HepG2 (cell line): ENCODE data around the gene PCGF3.

Experiments used
- BRD4 ChIP-seq: sonication (generic); formaldehyde crosslinking; IDR thresholded peaks from 2 replicates; pipeline ENCODE4 v1.4.0; 2020; ENCODE audit warnings: missing genetic modification reagents
- CTCF ChIP-seq: sonication (generic); formaldehyde crosslinking; IDR thresholded peaks from 2 replicates; pipeline ENCODE4 v1.5.0; 2020; ENCODE audit warnings: mild to moderate bottlenecking, missing genetic modification reagents, moderate library complexity
- EZH2 ChIP-seq: conservative IDR thresholded peaks from 2 replicates; pipeline ENCODE4 v1.6.1; 2012; ENCODE audit warnings: mild to moderate bottlenecking, low read depth, low read length, moderate library complexity
- FOSL2 ChIP-seq: sonication (generic); formaldehyde crosslinking; IDR thresholded peaks from 2 replicates; pipeline ENCODE4 v1.4.0; 2020; ENCODE audit warnings: missing genetic modification reagents
- KDM4B ChIP-seq: sonication (generic); formaldehyde crosslinking; IDR thresholded peaks from 2 replicates; pipeline ENCODE4 v1.4.0; 2020; ENCODE audit warnings: missing genetic modification reagents
- RBAK ChIP-seq: sonication (generic); formaldehyde crosslinking; IDR thresholded peaks from 2 replicates; pipeline ENCODE4 v1.5.1; 2020; ENCODE audit warnings: mild to moderate bottlenecking, missing genetic modification reagents
- RFX5 ChIP-seq: IDR thresholded peaks from 2 replicates; pipeline ENCODE4 v1.6.1; 2011; ENCODE audit warnings: low read depth, low read length, improper control_type of control experiment
- SNAPC2 ChIP-seq: sonication (generic); formaldehyde crosslinking; IDR thresholded peaks from 2 replicates; pipeline ENCODE4 v1.8.1; 2022; ENCODE audit warnings: mild to moderate bottlenecking, missing genetic modification reagents
- SP2 ChIP-seq: sonication (generic); formaldehyde crosslinking; IDR thresholded peaks from 2 replicates; pipeline ENCODE4 v1.5.1; 2020; ENCODE audit warnings: mild to moderate bottlenecking, missing genetic modification reagents
- TCF7L2 ChIP-seq: IDR thresholded peaks from 2 replicates; pipeline ENCODE4 v1.6.1; 2011; ENCODE audit warnings: mild to moderate bottlenecking, low read depth, low read length, moderate library complexity
- ZNF737 ChIP-seq: sonication (generic); formaldehyde crosslinking; IDR thresholded peaks from 2 replicates; pipeline ENCODE4 v1.5.0; 2020; ENCODE audit warnings: missing genetic modification reagents, mild to moderate bottlenecking, borderline replicate concordance
- TF ChIP-seq, protein P1 (sequence below): sonication (generic); formaldehyde crosslinking; IDR thresholded peaks from 2 replicates; pipeline ENCODE4 v1.4.0; 2020; ENCODE audit warnings: missing genetic modification reagents

DNA sequence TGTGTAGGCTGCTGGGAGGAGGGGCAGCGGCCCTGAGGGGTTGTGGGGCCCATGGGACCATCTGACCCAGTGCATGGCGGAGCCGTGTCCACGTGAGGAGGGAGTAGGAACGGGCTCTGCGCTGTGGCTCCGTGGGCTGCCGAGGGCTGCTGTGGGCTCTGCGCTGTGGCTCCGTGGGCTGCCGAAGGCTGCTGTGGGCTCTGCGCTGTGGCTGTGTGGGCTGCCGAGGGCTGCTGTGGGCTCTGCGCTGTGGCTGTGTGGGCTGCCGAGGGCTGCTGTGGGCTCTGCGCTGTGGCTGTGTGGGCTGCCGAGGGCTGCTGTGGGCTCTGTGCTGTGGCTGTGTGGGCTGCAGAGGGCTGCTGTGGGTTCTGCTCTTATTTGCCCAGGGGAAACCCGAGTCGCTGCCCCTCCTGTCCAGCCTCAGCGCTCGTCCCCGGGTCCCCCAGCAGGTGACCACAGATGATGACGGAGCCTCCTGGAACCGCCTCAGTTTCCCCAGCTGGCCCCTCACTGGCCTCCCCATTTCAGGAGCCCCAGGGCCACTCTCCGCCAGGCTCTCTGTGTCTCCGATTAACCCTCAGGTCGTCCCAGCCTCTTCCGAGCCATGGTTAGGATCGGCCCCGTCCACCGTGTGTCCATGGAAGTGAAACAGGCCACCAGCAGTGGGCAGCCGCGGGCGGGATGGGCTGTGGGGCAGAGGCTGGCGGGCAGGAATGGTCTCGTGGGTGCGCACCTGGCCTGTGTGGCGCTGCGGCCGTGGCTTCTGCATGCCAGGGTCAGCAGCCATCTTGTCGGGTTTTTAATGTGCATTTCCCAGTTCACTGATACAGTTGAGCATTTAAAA lies 20.0 kb downstream of the PCGF3 start:
- TF ChIP-seq BRD4, result no peak
- TF ChIP-seq CTCF (CRISPR knock-in tag), result no peak
- no peak for TF ChIP-seq RFX5
- TF ChIP-seq FOSL2 (CRISPR knock-in tag), result no peak
- TF ChIP-seq KDM4B (CRISPR knock-in tag), result no peak
- no peak for TF ChIP-seq SNAPC2 (CRISPR knock-in tag)
- TF ChIP-seq SP2 (CRISPR knock-in tag), result no peak
- TF ChIP-seq TCF7L2, result no peak
- TF ChIP-seq EZH2, result no peak
- TF ChIP-seq, protein P1, sequence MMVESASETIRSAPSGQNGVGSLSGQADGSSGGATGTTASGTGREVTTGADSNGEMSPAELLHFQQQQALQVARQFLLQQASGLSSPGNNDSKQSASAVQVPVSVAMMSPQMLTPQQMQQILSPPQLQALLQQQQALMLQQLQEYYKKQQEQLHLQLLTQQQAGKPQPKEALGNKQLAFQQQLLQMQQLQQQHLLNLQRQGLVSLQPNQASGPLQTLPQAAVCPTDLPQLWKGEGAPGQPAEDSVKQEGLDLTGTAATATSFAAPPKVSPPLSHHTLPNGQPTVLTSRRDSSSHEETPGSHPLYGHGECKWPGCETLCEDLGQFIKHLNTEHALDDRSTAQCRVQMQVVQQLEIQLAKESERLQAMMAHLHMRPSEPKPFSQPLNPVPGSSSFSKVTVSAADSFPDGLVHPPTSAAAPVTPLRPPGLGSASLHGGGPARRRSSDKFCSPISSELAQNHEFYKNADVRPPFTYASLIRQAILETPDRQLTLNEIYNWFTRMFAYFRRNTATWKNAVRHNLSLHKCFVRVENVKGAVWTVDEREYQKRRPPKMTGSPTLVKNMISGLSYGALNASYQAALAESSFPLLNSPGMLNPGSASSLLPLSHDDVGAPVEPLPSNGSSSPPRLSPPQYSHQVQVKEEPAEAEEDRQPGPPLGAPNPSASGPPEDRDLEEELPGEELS, result no peak
- TF ChIP-seq ZNF737 (CRISPR knock-in tag), result no peak
- no peak for TF ChIP-seq RBAK (CRISPR knock-in tag)
